ENCODE data around the gene ERRFI1. TPM values are rescaled to one million over a fixed set of nuclear protein-coding genes. Genes with fewer than 3 reads are reported as not detected.

ERRFI1 gene
- total and polyA plus RNA-seq, 10 of the 15 experiments (the other 5 are each of a cell fraction or from before 2014, with no cell fraction given): 0.90 to 6.5 (median 3.1) TPM

- in situ Hi-C loops (cut with MboI): no loop called here
- POLR2A ChIA-PET: no interaction called here
- SMC1A ChIA-PET (ENCODE audit: uncharacterized antibody, unreplicated experiment): interaction anchor here (0.8 to 1.4 kb wide), 6 partner anchors 12 to 273 kb away, joined by 3 to 4 read pairs (median 3); no protein-coding TSS in a partner anchor
- no peak overlapping the region for H2AFZ ChIP-seq (ENCODE audit: control insufficient read depth, low read depth, low read length)
- no TSS peak for BruUV-seq (replicated peaks)
- intact Hi-C loops (cut with micrococcal nuclease; ENCODE audit: unreplicated experiment): no loop called here
- no peak overlapping the region for H3K9ac ChIP-seq (ENCODE audit: control insufficient read depth, insufficient read depth, low read length)
- no peak overlapping the region for H3K4me2 ChIP-seq (ENCODE audit: control insufficient read depth, insufficient read depth)
- H3K27ac ChIP-seq (ENCODE audit: control insufficient read depth, insufficient read depth): no peak overlapping the region
- H3K79me2 ChIP-seq (ENCODE audit: control insufficient read depth, insufficient read depth, low read length): no peaks in the 10 kb centered on the region
- H3K4me3 ChIP-seq: no peak overlapping the region
- H3K4me1 ChIP-seq (ENCODE audit: control insufficient read depth, insufficient read depth, low read length): no peaks in the 10 kb centered on the region
- H4K20me1 ChIP-seq (ENCODE audit: control insufficient read depth, insufficient read depth): no peaks in the 10 kb centered on the region
- no peak for ATAC-seq
- no peak for DNase-seq (ENCODE audit: low read depth, low spot score)
- no peaks in the 10 kb centered on the region for H3K27me3 ChIP-seq (replicated peaks in 1 of 2; ENCODE audit: control insufficient read depth in 2 of 2, insufficient read depth in 2 of 2, low read length in 1 of 2)
- FAIRE-seq: peak; percentile 31
- H3K9me3 ChIP-seq (replicated peaks; ENCODE audit: control insufficient read depth, insufficient read depth, low read length): no peaks in the 10 kb centered on the region; the same call in 2 of the 3 replicates
- no peaks in the 10 kb centered on the region for H3K36me3 ChIP-seq (ENCODE audit: control insufficient read depth in 2 of 2, insufficient read depth in 2 of 2, low read length in 1 of 2)
- 0% methylated on average over 1 of the region's 1 CpG for WGBS (ENCODE audit: insufficient coverage, insufficient replicate concordance, low lambda C conversion rate, missing lambda C conversion rate)
- CTCF ChIA-PET: interaction anchor here (1.2 kb wide), 1 partner anchor 9 kb away, joined by 6 read pairs; no protein-coding TSS in a partner anchor
- TF ChIP-seq CREB1 (IDR thresholded peaks at IDR 0.05; ENCODE audit: low read depth) (no peak), POU2F2 (IDR thresholded peaks at IDR 0.05; ENCODE audit: borderline replicate concordance, low read depth, low read length) (no peak), ZNF384 (IDR thresholded peaks at IDR 0.05; ENCODE audit: borderline replicate concordance, low read depth, low read length) (no peak), MAX (IDR thresholded peaks at IDR 0.05; ENCODE audit: low read depth, low read length) (no peak), EED (IDR thresholded peaks at IDR 0.05; ENCODE audit: low read depth) (no peak), GATAD2B (conservative IDR thresholded peaks at IDR 0.05; ENCODE audit: low read depth) (no peak), IRF5 (IDR thresholded peaks at IDR 0.05; ENCODE audit: borderline replicate concordance) (no peak), SP1 (IDR thresholded peaks at IDR 0.05; ENCODE audit: low read depth, low read length) (no peak), CHD1 (IDR thresholded peaks at IDR 0.05; ENCODE audit: low read depth, low read length) (no peak), NKRF (conservative IDR thresholded peaks at IDR 0.05) (no peak), E4F1 (IDR thresholded peaks at IDR 0.05; ENCODE audit: borderline replicate concordance, partially characterized antibody) (no peak), USF2 (IDR thresholded peaks at IDR 0.05; ENCODE audit: borderline replicate concordance, low read depth, low read length) (no peak)
- RAD21 ChIA-PET (ENCODE audit: unreplicated experiment): interaction anchor here (2.0 kb wide), 1 partner anchor 273 kb away, joined by 5 read pairs; no protein-coding TSS in a partner anchor
These were observed 14.5 kb upstream of the ERRFI1 start for GRCh38 chr1:8040586-8040985.

All from GM12878 (cell line).